Mesothelial cell of epicardium (in vitro differentiated cells): Measurements from ENCODE around the gene NCMAP. TPM values are rescaled to one million over a fixed set of nuclear protein-coding genes. Genes with fewer than 3 reads are reported as not detected.

Source experiments
- DNase-seq, 2 experiments: peaks; one replicate each; pipeline ENCODE4 v3.0.0; 2021; ENCODE audit warnings: low spot score in 2 of 2; ENCODE audit not compliant: unreplicated experiment in 2 of 2
- H3K27ac Mint-ChIP-seq: 2 replicates; pipeline ENCODE4 v1.8.0; 2021; ENCODE audit warnings: mixed read lengths
- H3K27me3 Mint-ChIP-seq: 2 replicates; pipeline ENCODE4 v1.8.0; 2021; ENCODE audit warnings: low read depth, mixed read lengths
- H3K36me3 Mint-ChIP-seq: 2 replicates; pipeline ENCODE4 v1.8.0; 2021; ENCODE audit warnings: mixed read lengths
- H3K4me1 Mint-ChIP-seq: 2 replicates; pipeline ENCODE4 v1.8.0; 2021; ENCODE audit warnings: mixed read lengths
- H3K4me3 Mint-ChIP-seq: 2 replicates; pipeline ENCODE4 v1.8.0; 2021; ENCODE audit warnings: mild to moderate bottlenecking, moderate library complexity, mixed read lengths
- H3K9me3 Mint-ChIP-seq: 2 replicates; pipeline ENCODE4 v1.8.0; 2021; ENCODE audit warnings: mixed read lengths
- CTCF ChIP-seq: fragments of 200-600 bp; sonication (generic); IDR thresholded peaks from one replicate; pipeline ENCODE4 v1.5.0; 2021; ENCODE audit warnings: antibody characterized with exemption; ENCODE audit not compliant: unreplicated experiment
- total RNA-seq: library from RNA; stranded (reverse); gene quantifications from 3 replicates; pipeline ENCODE4 v1.2.1, GENCODE V29; 2021

The NCMAP gene
- total RNA-seq, 1 donor from 2014 or later, result 0.31 TPM

- Mint-ChIP-seq H3K27me3 (peaks cover 12% of the 10 kb centered on the region), H3K9me3 (no peaks in the 10 kb centered on the region), H3K4me3 (no peak overlapping the region), H3K36me3 (no peaks in the 10 kb centered on the region), H3K27ac (no peak overlapping the region), H3K4me1 (peaks cover under 1% of the 10 kb centered on the region)
- no peak for DNase-seq
- no peak for TF ChIP-seq CTCF
Observed at GRCh38 chr1:24588573-24588972, 32.7 kb downstream of the NCMAP start.

GRCh38 chr1:24589200-24589599 is 33.3 kb downstream of the NCMAP start:
- no peak for TF ChIP-seq CTCF
- Mint-ChIP-seq H3K4me1 (peaks cover 3% of the 10 kb centered on the region), H3K36me3 (no peaks in the 10 kb centered on the region), H3K9me3 (no peaks in the 10 kb centered on the region), H3K4me3 (no peak overlapping the region), H3K27me3 (peaks cover 12% of the 10 kb centered on the region), H3K27ac (no peak overlapping the region)
- no peak for DNase-seq

GRCh38 chr1:24591781-24592180 is 35.9 kb downstream of the NCMAP start:
- no peak for TF ChIP-seq CTCF
- Mint-ChIP-seq H3K27me3 (no peaks in the 10 kb centered on the region), H3K36me3 (no peaks in the 10 kb centered on the region), H3K9me3 (no peaks in the 10 kb centered on the region), H3K27ac (no peak overlapping the region), H3K4me1 (peaks cover 10% of the 10 kb centered on the region), H3K4me3 (no peak overlapping the region)
- DNase-seq, result no peak

GRCh38 chr1:24594328-24594598 is 38.4 kb downstream of the NCMAP start:
- Mint-ChIP-seq H3K27me3 (no peaks in the 10 kb centered on the region), H3K36me3 (no peaks in the 10 kb centered on the region), H3K27ac (peak overlapping the region; percentile 37), H3K4me1 (peaks cover 10% of the 10 kb centered on the region), H3K9me3 (no peaks in the 10 kb centered on the region), H3K4me3 (no peak overlapping the region)
- no peak for TF ChIP-seq CTCF
- no peak for DNase-seq

GRCh38 chr1:24596401-24596880 is 40.6 kb downstream of the NCMAP start:
- H3K4me1 Mint-ChIP-seq, result peaks cover 10% of the 10 kb centered on the region
- no peaks in the 10 kb centered on the region for H3K27me3 Mint-ChIP-seq
- DNase-seq, result no peak

More at GRCh38 chr1:24596401-24596880, 40.6 kb downstream of the NCMAP start:
- no peaks in the 10 kb centered on the region for H3K36me3 Mint-ChIP-seq
- no peaks in the 10 kb centered on the region for H3K9me3 Mint-ChIP-seq
- no peak for TF ChIP-seq CTCF
- no peak overlapping the region for H3K4me3 Mint-ChIP-seq
- H3K27ac Mint-ChIP-seq, result no peak overlapping the region
